GM12878 (cell line): Measurements from ENCODE around the gene C6orf89.

ENCODE experiments used
- ATF7 ChIP-seq: fragments of 450-650 bp; IDR thresholded peaks from 2 replicates; pipeline ENCODE4 v1.6.1; 2016; ENCODE audit warnings: low read depth, mild to moderate bottlenecking
- BACH1 ChIP-seq: fragments of 450-650 bp; IDR thresholded peaks from 2 replicates; pipeline ENCODE4 v1.6.1; 2017; ENCODE audit warnings: mild to moderate bottlenecking, borderline replicate concordance
- CTCF ChIP-seq, 3 experiments: IDR thresholded peaks in 2 of 3; conservative IDR thresholded peaks in 1 of 3; 2 replicates each; pipeline ENCODE4 v1.5.1; 2011; ENCODE audit warnings: low read depth in 3 of 3, low read length in 3 of 3, mild to moderate bottlenecking in 3 of 3, control low read depth in 2 of 3, moderate library complexity in 2 of 3, inconsistent platforms in 1 of 3, mixed read lengths in 1 of 3; ENCODE audit not compliant: control insufficient read depth in 2 of 3, insufficient read depth in 1 of 3; ENCODE audit errors: extremely low read depth in 1 of 3
- EP300 ChIP-seq, 2 experiments: fragments of 150-350 bp in 1 of 2; IDR thresholded peaks; 2 replicates each; pipeline ENCODE4 v1.6.1; 2011 to 2012; ENCODE audit warnings: low read depth in 2 of 2, low read length in 2 of 2, borderline replicate concordance in 1 of 2, improper control_type of control experiment in 1 of 2, inconsistent platforms in 1 of 2; ENCODE audit not compliant: control insufficient read depth in 1 of 2
- EZH2 ChIP-seq: IDR thresholded peaks from 2 replicates; pipeline ENCODE4 v1.6.1; 2012; ENCODE audit warnings: low read depth, mild to moderate bottlenecking, control low read depth, inconsistent platforms, low read length, borderline replicate concordance; ENCODE audit not compliant: control insufficient read depth
- JUNB ChIP-seq: IDR thresholded peaks from 2 replicates; pipeline ENCODE4 v1.6.1; 2016; ENCODE audit warnings: antibody characterized with exemption, mild to moderate bottlenecking
- NBN ChIP-seq: fragments of 450-650 bp; IDR thresholded peaks from 2 replicates; pipeline ENCODE4 v1.6.1; 2016
- POLR2A ChIP-seq: IDR thresholded peaks from 2 replicates; pipeline ENCODE4 v1.6.1; 2011; ENCODE audit warnings: low read depth, mild to moderate bottlenecking, low read length
- POLR2AphosphoS5 ChIP-seq: IDR thresholded peaks from 2 replicates; pipeline ENCODE4 v1.6.1; 2011; ENCODE audit warnings: mild to moderate bottlenecking, low read length, inconsistent platforms
- RAD21 ChIP-seq: IDR thresholded peaks from 2 replicates; pipeline ENCODE4 v1.6.1; 2011; ENCODE audit warnings: mild to moderate bottlenecking, low read depth, low read length, moderate library complexity; ENCODE audit not compliant: insufficient read depth
- SUPT20H ChIP-seq: IDR thresholded peaks from 2 replicates; pipeline ENCODE4 v1.6.1; 2011; ENCODE audit warnings: low read depth, mild to moderate bottlenecking, low read length, moderate library complexity, borderline replicate concordance; ENCODE audit not compliant: control insufficient read depth
- SUZ12 ChIP-seq: fragments of 200-600 bp; sonication (generic); IDR thresholded peaks from one replicate; pipeline ENCODE4 v1.6.1; 2018; ENCODE audit warnings: antibody characterized with exemption, mild to moderate bottlenecking; ENCODE audit not compliant: unreplicated experiment
- ZNF217 ChIP-seq: fragments of 450-650 bp; IDR thresholded peaks from 2 replicates; pipeline ENCODE4 v1.6.1; 2017; ENCODE audit warnings: antibody characterized with exemption, mild to moderate bottlenecking

- TF ChIP-seq NBN (no peak), ATF7 (no peak), JUNB (no peak), ZNF217 (no peak), POLR2A (no peak), SUZ12 (no peak), CTCF (IDR thresholded peaks at IDR 0.05 in 2 of 3, conservative IDR thresholded peaks at IDR 0.05 in 1 of 3; ENCODE audit: control insufficient read depth in 2 of 3, extremely low read depth in 1 of 3, insufficient read depth in 1 of 3, low read depth in 3 of 3, low read length in 3 of 3) (no peak), BACH1 (no peak), RAD21 (no peak), EZH2 (no peak), SUPT20H (no peak), EP300 (IDR thresholded peaks at IDR 0.05; ENCODE audit: borderline replicate concordance in 1 of 2, control insufficient read depth in 1 of 2, low read depth in 2 of 2, low read length in 2 of 2) (no peak), POLR2AphosphoS5 (no peak)
Measured at GRCh38 chr6:36860126-36860525, 25.6 kb upstream of the C6orf89 start.
